GM13977 (cell line): Measurements from ENCODE around the gene TMEM163.
"Not testable (repeated sequence)": the region's sequence is repeated elsewhere in the genome, so short reads cannot be mapped to it uniquely, and the experiment has no call there.

ENCODE experiments used
- DNase-seq: peaks from one replicate; pipeline ENCODE4 v3.0.0; 2012; ENCODE audit warnings: low spot score
- CTCF ChIP-seq: IDR thresholded peaks from 2 replicates; pipeline ENCODE4 v1.5.1; 2012; ENCODE audit warnings: mild to moderate bottlenecking, control low read depth; ENCODE audit not compliant: insufficient read depth; ENCODE audit errors: extremely low read depth, missing control alignments
- in situ Hi-C: fragments of 300-500 bp; cut with MboI; formaldehyde crosslinking; loops from one replicate; pipeline ENCODE4 v1.12.0; 2022; ENCODE audit warnings: low sequenced_read_pairs, low pct_unique_long_range_greater_than_20kb, mixed read lengths, inconsistent platforms; ENCODE audit not compliant: unreplicated experiment

TMEM163 gene

GRCh38 chr2:134490559-134490958 is 228.2 kb downstream of the TMEM163 start:
- no peak for TF ChIP-seq CTCF
- in situ Hi-C loops: no loop called here
- DNase-seq: no peak

GRCh38 chr2:134489732-134490384 is 228.9 kb downstream of the TMEM163 start:
- TF ChIP-seq CTCF: no peak
- DNase-seq: no peak
- in situ Hi-C loops: no loop called here

GRCh38 chr2:134482766-134483340 is 235.9 kb downstream of the TMEM163 start:
- TF ChIP-seq CTCF: no peak
- DNase-seq: no peak
- in situ Hi-C loops: no loop called here

- in situ Hi-C loops: no loop called here
- no peak for DNase-seq
- no peak for TF ChIP-seq CTCF
These were observed 236.6 kb downstream of the TMEM163 start for GRCh38 chr2:134482131-134482723.

GRCh38 chr2:134479696-134480330 is 239.0 kb downstream of the TMEM163 start:
- TF ChIP-seq CTCF: no peak
- in situ Hi-C loops: loop anchor here (10.0 kb wide), 1 partner anchor 415 kb away; no protein-coding TSS in a partner anchor
- DNase-seq: no peak

GRCh38 chr2:134476982-134477381 is 241.8 kb downstream of the TMEM163 start:
- in situ Hi-C loops: loop anchor here (10.0 kb wide), 1 partner anchor 418 kb away; no protein-coding TSS in a partner anchor
- DNase-seq: not testable (repeated sequence)
